PFSK-1 (cell line): ENCODE results near the gene HLCS.

ENCODE experiments used
- FOXP2 ChIP-seq: optimal IDR thresholded peaks from 2 replicates; pipeline ENCODE3; 2011; ENCODE audit warnings: borderline replicate concordance, control low read depth, inconsistent platforms; ENCODE audit not compliant: insufficient read depth; ENCODE audit errors: extremely low read length, extremely low read depth
- POLR2AphosphoS5 ChIP-seq: IDR thresholded peaks from 2 replicates; pipeline ENCODE4 v1.6.1; 2012; ENCODE audit warnings: low read depth, mild to moderate bottlenecking, control low read depth, low read length, moderate library complexity
- SIN3A ChIP-seq: IDR thresholded peaks from 2 replicates; pipeline ENCODE4 v1.6.1; 2012; ENCODE audit warnings: mild to moderate bottlenecking, low read length, moderate library complexity, borderline replicate concordance; ENCODE audit not compliant: insufficient read depth
- TAF1 ChIP-seq: IDR thresholded peaks from 2 replicates; pipeline ENCODE4 v1.6.1; 2012; ENCODE audit warnings: low read length, control low read depth, borderline replicate concordance; ENCODE audit not compliant: insufficient read depth
- TF ChIP-seq, protein P1 (sequence below), 2 experiments: IDR thresholded peaks; 2 replicates each; pipeline versions ENCODE4 v1.6.1 to v1.8.0; 2011 to 2012; ENCODE audit warnings: low read depth in 2 of 2, low read length in 2 of 2, control low read depth in 1 of 2, inconsistent platforms in 1 of 2, mild to moderate bottlenecking in 1 of 2, moderate library complexity in 1 of 2; ENCODE audit not compliant: insufficient read depth in 1 of 2

HLCS gene

DNA sequence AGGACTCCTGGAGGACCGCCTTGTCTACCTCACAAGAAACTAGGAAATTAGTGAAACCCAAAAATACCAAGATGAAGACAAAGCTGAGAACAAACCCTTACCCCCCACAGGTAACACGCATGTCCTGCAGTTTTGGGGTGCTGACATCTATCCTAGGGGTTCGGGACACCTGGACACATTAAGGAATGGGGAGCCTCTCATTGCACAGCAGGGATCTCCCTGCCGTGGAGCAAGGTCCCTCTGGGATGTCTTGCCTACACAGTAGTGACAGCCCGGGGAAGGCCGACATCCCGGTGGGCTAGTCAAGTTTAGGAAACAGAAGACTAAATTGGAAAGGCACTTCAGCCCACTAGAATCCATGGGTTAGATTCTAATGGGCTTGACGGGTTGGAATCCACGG, 223.0 kb downstream of the HLCS start:
- TF ChIP-seq FOXP2 = no peak
- TF ChIP-seq SIN3A = no peak
- TF ChIP-seq TAF1 = no peak
- no peak for TF ChIP-seq POLR2AphosphoS5
- TF ChIP-seq, protein P1, sequence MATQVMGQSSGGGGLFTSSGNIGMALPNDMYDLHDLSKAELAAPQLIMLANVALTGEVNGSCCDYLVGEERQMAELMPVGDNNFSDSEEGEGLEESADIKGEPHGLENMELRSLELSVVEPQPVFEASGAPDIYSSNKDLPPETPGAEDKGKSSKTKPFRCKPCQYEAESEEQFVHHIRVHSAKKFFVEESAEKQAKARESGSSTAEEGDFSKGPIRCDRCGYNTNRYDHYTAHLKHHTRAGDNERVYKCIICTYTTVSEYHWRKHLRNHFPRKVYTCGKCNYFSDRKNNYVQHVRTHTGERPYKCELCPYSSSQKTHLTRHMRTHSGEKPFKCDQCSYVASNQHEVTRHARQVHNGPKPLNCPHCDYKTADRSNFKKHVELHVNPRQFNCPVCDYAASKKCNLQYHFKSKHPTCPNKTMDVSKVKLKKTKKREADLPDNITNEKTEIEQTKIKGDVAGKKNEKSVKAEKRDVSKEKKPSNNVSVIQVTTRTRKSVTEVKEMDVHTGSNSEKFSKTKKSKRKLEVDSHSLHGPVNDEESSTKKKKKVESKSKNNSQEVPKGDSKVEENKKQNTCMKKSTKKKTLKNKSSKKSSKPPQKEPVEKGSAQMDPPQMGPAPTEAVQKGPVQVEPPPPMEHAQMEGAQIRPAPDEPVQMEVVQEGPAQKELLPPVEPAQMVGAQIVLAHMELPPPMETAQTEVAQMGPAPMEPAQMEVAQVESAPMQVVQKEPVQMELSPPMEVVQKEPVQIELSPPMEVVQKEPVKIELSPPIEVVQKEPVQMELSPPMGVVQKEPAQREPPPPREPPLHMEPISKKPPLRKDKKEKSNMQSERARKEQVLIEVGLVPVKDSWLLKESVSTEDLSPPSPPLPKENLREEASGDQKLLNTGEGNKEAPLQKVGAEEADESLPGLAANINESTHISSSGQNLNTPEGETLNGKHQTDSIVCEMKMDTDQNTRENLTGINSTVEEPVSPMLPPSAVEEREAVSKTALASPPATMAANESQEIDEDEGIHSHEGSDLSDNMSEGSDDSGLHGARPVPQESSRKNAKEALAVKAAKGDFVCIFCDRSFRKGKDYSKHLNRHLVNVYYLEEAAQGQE (IDR thresholded peaks at IDR 0.05; ENCODE audit: insufficient read depth in 1 of 2, low read depth in 2 of 2, low read length in 2 of 2) = no peak

DNA sequence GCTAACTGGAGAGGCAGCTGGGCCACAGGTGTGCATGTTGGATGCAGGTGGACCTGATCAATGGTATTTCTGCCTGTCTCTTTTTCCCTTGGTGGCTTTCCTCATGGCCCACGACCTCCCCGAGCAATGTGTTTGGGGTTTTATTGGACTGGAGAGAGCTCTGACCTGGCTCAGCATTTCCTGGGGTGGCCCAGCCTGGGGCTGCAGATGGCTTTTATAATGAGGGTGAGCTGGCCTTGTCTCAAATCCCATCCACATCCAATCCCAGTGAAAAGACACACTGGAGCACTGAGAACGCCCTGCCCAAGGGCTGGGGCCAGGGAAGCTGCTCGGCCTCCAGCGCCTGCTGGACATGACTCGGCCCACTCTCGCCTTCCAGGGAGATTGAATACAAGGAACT, 223.5 kb downstream of the HLCS start:
- TF ChIP-seq SIN3A = no peak
- no peak for TF ChIP-seq POLR2AphosphoS5
- TF ChIP-seq, protein P1 (IDR thresholded peaks at IDR 0.05; ENCODE audit: insufficient read depth in 1 of 2, low read depth in 2 of 2, low read length in 2 of 2) = no peak
- no peak for TF ChIP-seq FOXP2
- no peak for TF ChIP-seq TAF1

DNA sequence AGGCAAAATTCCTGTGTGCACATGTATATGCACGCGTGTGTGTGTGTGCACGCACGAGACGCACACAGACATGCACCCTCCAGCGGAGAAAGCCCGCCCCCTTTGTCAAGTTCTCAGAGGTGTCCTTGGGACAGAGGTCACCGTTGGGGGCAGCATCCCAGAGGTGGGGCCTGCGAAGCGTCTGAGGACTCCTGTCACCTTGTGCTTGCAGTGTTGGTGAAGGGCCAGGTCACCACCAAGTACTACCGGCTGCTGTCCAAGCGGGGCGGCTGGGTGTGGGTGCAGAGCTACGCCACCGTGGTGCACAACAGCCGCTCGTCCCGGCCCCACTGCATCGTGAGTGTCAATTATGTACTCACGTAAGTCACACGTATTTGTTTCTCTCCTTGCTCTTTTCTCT, 225.0 kb downstream of the HLCS start:
- TF ChIP-seq FOXP2 = no peak
- TF ChIP-seq SIN3A = no peak
- TF ChIP-seq TAF1 = no peak
- TF ChIP-seq POLR2AphosphoS5 = no peak
- TF ChIP-seq, protein P1 (IDR thresholded peaks at IDR 0.05; ENCODE audit: insufficient read depth in 1 of 2, low read depth in 2 of 2, low read length in 2 of 2) = no peak

DNA sequence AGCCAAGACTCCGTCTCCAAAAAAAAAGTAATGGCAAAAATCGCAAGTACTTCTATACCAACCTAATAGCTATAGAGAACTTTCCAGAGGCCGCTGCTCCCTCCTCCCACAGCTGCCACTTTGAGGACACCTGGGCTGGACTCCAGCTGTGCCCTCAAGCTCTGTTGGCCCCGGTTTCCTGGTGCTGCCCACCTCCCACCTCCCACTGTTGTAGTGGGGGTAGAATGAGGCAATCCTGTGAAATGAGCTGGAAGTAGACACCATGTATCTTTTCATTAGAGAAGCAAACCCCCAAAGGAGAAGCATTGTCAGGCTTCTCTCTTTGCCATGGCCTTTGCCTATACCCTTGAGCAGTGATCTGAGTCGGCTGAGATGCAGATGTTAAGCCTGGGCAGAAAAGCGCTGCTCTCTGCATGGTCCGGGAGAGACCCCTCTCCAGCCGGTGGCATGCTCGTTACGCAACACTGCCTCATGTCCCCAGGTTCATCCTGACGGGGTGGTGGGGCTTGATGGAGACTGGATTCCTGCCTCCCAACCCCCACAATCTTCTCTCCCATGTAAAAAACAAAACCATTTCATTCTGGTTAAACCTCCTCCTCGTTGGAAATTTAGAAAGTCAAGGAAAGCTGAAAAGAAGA, 227.9 kb downstream of the HLCS start:
- TF ChIP-seq FOXP2 (no peak), SIN3A (no peak), POLR2AphosphoS5 (no peak), TAF1 (no peak)
- TF ChIP-seq, protein P1 (IDR thresholded peaks at IDR 0.05; ENCODE audit: insufficient read depth in 1 of 2, low read depth in 2 of 2, low read length in 2 of 2) = no peak

DNA sequence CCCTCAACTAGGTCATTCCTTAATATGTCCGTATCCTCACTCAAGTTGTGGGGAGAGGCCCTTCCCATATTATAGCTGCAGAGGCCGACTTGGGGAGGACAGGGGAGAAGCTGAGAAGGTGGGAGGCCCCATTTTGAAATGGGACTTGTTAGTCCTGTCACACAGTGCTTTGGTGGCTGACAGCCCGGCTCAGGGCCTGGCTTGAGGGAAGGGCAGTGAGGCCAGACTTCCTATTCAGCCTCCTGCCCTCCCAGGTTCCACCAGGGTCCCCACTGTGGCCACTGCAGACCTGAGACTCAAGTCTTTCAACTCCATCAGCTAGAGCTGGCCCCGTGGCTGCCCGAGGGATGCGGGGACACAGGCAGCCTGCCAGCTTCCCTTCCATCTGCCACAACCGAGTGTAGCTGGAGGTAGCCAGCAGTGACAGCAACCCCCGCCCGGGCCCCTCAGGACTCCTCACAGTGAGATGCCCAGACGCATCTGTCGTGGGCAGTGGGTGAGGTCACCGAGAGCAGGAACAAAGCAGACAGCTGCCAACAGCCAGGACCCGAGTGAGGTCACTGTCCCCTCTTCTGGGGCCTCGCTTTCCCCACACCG, 230.6 kb downstream of the HLCS start:
- no peak for TF ChIP-seq SIN3A
- TF ChIP-seq, protein P1 (IDR thresholded peaks at IDR 0.05; ENCODE audit: insufficient read depth in 1 of 2, low read depth in 2 of 2, low read length in 2 of 2) = no peak
- TF ChIP-seq POLR2AphosphoS5 = no peak
- TF ChIP-seq TAF1 = no peak
- no peak for TF ChIP-seq FOXP2
